ENCODE measurements around the gene SARDH.

The SARDH gene

GRCh38 chr9:133618726-133619125 lies 119.4 kb downstream of the SARDH start:
- no peak for DNase-seq

DNA sequence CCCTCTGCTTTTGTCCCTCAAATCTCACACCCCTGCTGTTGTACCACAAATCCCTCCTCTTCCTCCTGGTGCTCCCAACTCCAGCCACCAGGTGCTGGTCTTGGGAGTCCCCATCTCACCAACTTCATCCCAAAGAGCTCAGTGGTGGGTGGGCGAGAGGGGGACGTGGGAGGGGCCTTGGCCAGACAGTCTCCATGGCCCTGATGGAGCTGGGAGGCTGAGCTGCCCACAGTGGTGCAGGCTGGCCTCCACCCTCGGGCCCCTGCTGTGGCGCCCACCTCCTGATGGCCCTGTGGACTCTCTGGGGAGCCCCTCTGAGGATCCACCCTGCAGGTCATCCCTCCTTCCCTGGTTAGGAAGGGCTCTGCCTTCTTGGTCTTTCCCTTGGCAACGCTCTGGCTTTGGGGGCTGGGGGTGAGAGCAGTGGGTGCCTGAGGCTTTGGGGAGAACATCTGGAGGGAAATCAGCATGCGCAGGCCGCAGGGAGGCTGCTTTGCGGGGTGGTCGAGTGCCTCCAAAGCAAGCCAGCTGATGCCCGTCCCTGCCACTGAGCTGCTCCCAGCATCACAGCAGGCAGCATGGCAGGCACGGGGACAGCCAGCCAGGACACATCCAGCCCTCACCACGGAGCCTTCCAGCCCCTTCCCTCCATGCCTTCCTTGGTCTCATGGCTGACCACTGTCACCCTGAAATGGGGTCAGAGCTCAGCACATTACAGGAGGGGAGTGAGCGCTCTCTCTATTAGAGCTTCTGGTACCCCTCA lies 121.3 kb downstream of the SARDH start:
- DNase-seq = no peak

DNA sequence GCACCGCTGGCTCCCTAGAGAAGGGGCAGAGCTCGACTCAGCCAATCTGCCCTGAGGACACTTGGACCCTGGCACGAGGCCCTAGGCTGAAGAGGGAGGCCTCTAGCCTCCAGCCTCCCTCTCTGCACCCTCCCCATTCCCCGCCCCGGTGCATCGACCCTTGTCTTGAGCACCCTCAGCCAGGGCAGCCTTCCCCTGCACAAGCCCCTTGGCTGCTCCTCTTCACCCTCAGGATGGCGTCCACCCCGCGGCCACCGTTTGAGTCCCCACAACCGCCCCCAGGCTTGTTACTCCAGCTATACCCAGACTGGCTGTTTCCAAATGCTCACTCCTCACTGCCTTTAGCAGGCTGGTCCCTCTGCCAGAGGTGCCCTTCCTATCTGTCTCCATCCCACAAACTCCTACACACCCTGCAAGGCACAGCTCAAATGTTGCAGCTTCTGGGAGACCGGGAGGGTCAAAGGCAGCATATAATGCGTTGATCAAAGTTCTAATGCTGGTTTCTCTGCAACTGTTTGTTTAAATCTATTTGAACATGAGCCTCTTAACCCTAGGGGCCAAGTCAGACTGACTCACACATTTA lies 122.5 kb downstream of the SARDH start:
- no peak for DNase-seq

- no peak for DNase-seq
These were observed 123.0 kb downstream of the SARDH start for GRCh38 chr9:133615186-133615585.

DNA sequence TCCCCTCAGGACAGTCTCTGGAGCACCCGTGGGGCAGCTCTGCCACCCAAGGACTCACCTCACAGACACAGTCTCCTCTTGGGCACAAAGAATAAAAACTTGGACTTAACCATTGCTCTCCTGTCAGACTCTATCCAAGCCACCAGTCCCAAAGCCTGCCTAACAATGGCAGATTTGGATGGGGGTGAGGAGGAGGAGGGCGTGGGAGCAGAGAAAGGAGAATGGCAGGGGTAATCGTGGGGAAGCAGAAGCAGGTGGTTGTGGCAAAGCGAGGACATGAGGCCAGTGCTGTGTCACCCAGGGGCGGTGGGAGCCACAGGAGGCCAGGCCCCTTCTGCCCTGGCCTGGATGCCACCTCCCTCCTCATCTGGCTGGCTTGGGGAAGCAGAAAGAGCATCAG lies 123.5 kb downstream of the SARDH start:
- DNase-seq = no peak

GRCh38 chr9:133614056-133614455 lies 124.1 kb downstream of the SARDH start:
- DNase-seq = no peak
